Astrocyte (in vitro differentiated cells and primary cell): ENCODE results near the gene EPHB4. TPM values are rescaled to one million over a fixed set of nuclear protein-coding genes. Genes with fewer than 3 reads are reported as not detected.
A peak's percentile ranks its signal among the peaks of the same experiment; 100 is the strongest.

Experiments used
- DNase-seq: peaks from one replicate; pipeline ENCODE4 v3.0.0-alpha.2; 2010; ENCODE audit warnings: low read depth
- FAIRE-seq: peaks from 2 replicates; lab custom pipeline; 2011; peaks lifted over from hg19 to GRCh38; lab: Jason Lieb, UNC
- H2AFZ ChIP-seq: 2 replicates; pipeline ENCODE4 v1.6.0; 2012; ENCODE audit warnings: low read depth, low read length, inconsistent platforms
- H3K27ac ChIP-seq: 2 replicates; pipeline ENCODE4 v1.5.1; 2011; ENCODE audit warnings: low read depth, low read length, inconsistent platforms
- H3K27me3 ChIP-seq: 2 replicates; pipeline ENCODE4 v1.6.0; 2011; ENCODE audit warnings: low read length, inconsistent platforms; ENCODE audit not compliant: insufficient read depth
- H3K36me3 ChIP-seq: 2 replicates; pipeline ENCODE4 v1.5.1; 2011; ENCODE audit warnings: low read length, inconsistent platforms; ENCODE audit not compliant: insufficient read depth
- H3K4me1 ChIP-seq: 2 replicates; pipeline ENCODE4 v1.5.1; 2011; ENCODE audit warnings: low read length, inconsistent platforms; ENCODE audit not compliant: insufficient read depth
- H3K4me2 ChIP-seq: 2 replicates; pipeline ENCODE4 v1.6.0; 2012; ENCODE audit warnings: low read length, inconsistent platforms
- H3K4me3 ChIP-seq: 2 replicates; pipeline ENCODE4 v1.5.1; 2011; ENCODE audit warnings: low read depth, mild to moderate bottlenecking, low read length, inconsistent platforms; ENCODE audit not compliant: insufficient read depth
- H3K79me2 ChIP-seq: 2 replicates; pipeline ENCODE4 v1.6.0; 2012; ENCODE audit warnings: mild to moderate bottlenecking, low read length, inconsistent platforms; ENCODE audit not compliant: insufficient read depth
- H3K9ac ChIP-seq: 2 replicates; pipeline ENCODE4 v1.6.0; 2012; ENCODE audit warnings: mild to moderate bottlenecking, low read length, inconsistent platforms
- H3K9me3 ChIP-seq: 2 replicates; pipeline ENCODE4 v1.5.1; 2012; ENCODE audit warnings: low read depth, mild to moderate bottlenecking, low read length, inconsistent platforms; ENCODE audit not compliant: insufficient read depth
- H4K20me1 ChIP-seq: 2 replicates; pipeline ENCODE4 v1.6.0; 2012; ENCODE audit warnings: low read length, inconsistent platforms; ENCODE audit not compliant: insufficient read depth
- H3K27ac Mint-ChIP-seq: one replicate; pipeline ENCODE4 v1.8.0; 2021; ENCODE audit warnings: mild to moderate bottlenecking, mixed read lengths; ENCODE audit not compliant: unreplicated experiment
- H3K27me3 Mint-ChIP-seq: one replicate; pipeline ENCODE4 v1.8.0; 2021; ENCODE audit warnings: low read depth, mixed read lengths; ENCODE audit not compliant: unreplicated experiment
- H3K36me3 Mint-ChIP-seq: one replicate; pipeline ENCODE4 v1.8.0; 2021; ENCODE audit warnings: low read depth, mixed read lengths; ENCODE audit not compliant: unreplicated experiment
- H3K4me1 Mint-ChIP-seq: one replicate; pipeline ENCODE4 v1.8.0; 2021; ENCODE audit warnings: low read depth, mixed read lengths; ENCODE audit not compliant: unreplicated experiment
- H3K4me3 Mint-ChIP-seq: one replicate; pipeline ENCODE4 v1.8.0; 2021; ENCODE audit warnings: mild to moderate bottlenecking, moderate library complexity, mixed read lengths; ENCODE audit not compliant: unreplicated experiment
- H3K9me3 Mint-ChIP-seq: one replicate; pipeline ENCODE4 v1.8.0; 2021; ENCODE audit warnings: mild to moderate bottlenecking, mixed read lengths; ENCODE audit not compliant: unreplicated experiment
- CTCF ChIP-seq: IDR thresholded peaks from 2 replicates; pipeline ENCODE4 v1.5.1; 2011; ENCODE audit warnings: low read depth, mild to moderate bottlenecking, inconsistent platforms, low read length, moderate library complexity; ENCODE audit not compliant: insufficient read depth
- EZH2 ChIP-seq: IDR thresholded peaks from 2 replicates; pipeline ENCODE4 v1.6.1; 2012; ENCODE audit warnings: mild to moderate bottlenecking, low read length, inconsistent platforms; ENCODE audit not compliant: insufficient read depth
- total RNA-seq: library from RNA; stranded (reverse); gene quantifications from 2 replicates; pipeline ENCODE4 v1.2.1, GENCODE V29; 2021

Gene EPHB4
- total RNA-seq, 1 donor from 2014 or later, result 73.6 TPM

- H3K4me3 Mint-ChIP-seq, result peak within 1 kb of the TSS; percentile 90
- H3K36me3 Mint-ChIP-seq, result no peaks in the 10 kb centered on the region
- peak within 1 kb of the TSS; percentile 77 for H3K27ac Mint-ChIP-seq
- H3K9ac ChIP-seq, result peak within 1 kb of the TSS; percentile 86
- H2AFZ ChIP-seq, result peak within 1 kb of the TSS; percentile 92
- TF ChIP-seq EZH2 (no peak), CTCF (peak; percentile 76)
- peaks cover 4% of the 10 kb centered on the region for H3K4me1 Mint-ChIP-seq
- FAIRE-seq (peak; percentile 17), DNase-seq (peak; percentile 71)
- no peak within 1 kb of the TSS for H3K27ac ChIP-seq
- H3K79me2 ChIP-seq, result peaks cover 16% of the 10 kb centered on the region
- no peaks in the 10 kb centered on the region for H3K27me3 Mint-ChIP-seq
- H3K9me3 ChIP-seq, result no peaks in the 10 kb centered on the region
- H3K36me3 ChIP-seq, result no peaks in the 10 kb centered on the region
- H3K4me1 ChIP-seq, result peaks cover 11% of the 10 kb centered on the region
- no peaks in the 10 kb centered on the region for H3K27me3 ChIP-seq
- peak within 1 kb of the TSS; percentile 100 for H3K4me2 ChIP-seq
- H4K20me1 ChIP-seq, result peaks cover 11% of the 10 kb centered on the region
- peak within 1 kb of the TSS; percentile 73 for H3K4me3 ChIP-seq
- no peaks in the 10 kb centered on the region for H3K9me3 Mint-ChIP-seq
Observed at GRCh38 chr7:100852048-100852872, 24.9 kb upstream of the EPHB4 start, which contains the start of gene SLC12A9. SLC12A9 (plus strand) TSS chr7:100852713; CDS start chr7:100854198, 1,485 bp downstream.

- Histone ChIP-seq H2AFZ (no peak overlapping the region), H3K9me3 (no peaks in the 10 kb centered on the region), H3K4me2 (no peak overlapping the region), H3K4me3 (no peak overlapping the region), H3K9ac (no peak overlapping the region), H3K4me1 (peaks cover 6% of the 10 kb centered on the region), H3K79me2 (no peaks in the 10 kb centered on the region), H4K20me1 (no peaks in the 10 kb centered on the region), H3K27ac (no peak overlapping the region), H3K27me3 (no peaks in the 10 kb centered on the region), H3K36me3 (no peaks in the 10 kb centered on the region)
- DNase-seq, result no peak
- H3K27me3 Mint-ChIP-seq, result no peaks in the 10 kb centered on the region
- H3K9me3 Mint-ChIP-seq, result no peaks in the 10 kb centered on the region
- no peaks in the 10 kb centered on the region for H3K4me1 Mint-ChIP-seq
- no peak for FAIRE-seq
- H3K27ac Mint-ChIP-seq, result no peak overlapping the region
- TF ChIP-seq EZH2 (no peak), CTCF (no peak)
- H3K36me3 Mint-ChIP-seq, result no peaks in the 10 kb centered on the region
- H3K4me3 Mint-ChIP-seq, result peak overlapping the region; percentile 45
Observed at GRCh38 chr7:100847360-100847759, 20.0 kb upstream of the EPHB4 start.
